Fibroblast of peridontal ligament (primary cell): ENCODE measurements around the gene OSBPL1A.
"Not testable (repeated sequence)": the region's sequence is repeated elsewhere in the genome, so short reads cannot be mapped to it uniquely, and the experiment has no call there.

Experiments
- DNase-seq: peaks from one replicate; pipeline ENCODE4 v3.0.0-alpha.2; 2010; ENCODE audit errors: extremely low read depth

OSBPL1A gene

GRCh38 chr18:24187049-24187448 lies 210.6 kb downstream of the OSBPL1A start:
- no peak for DNase-seq

GRCh38 chr18:24185805-24186204 lies 211.8 kb downstream of the OSBPL1A start:
- DNase-seq, result no peak

- DNase-seq, result no peak
Measured at GRCh38 chr18:24181806-24182205, 215.8 kb downstream of the OSBPL1A start.

- DNase-seq, result no peak
Measured at GRCh38 chr18:24180048-24180447, 217.6 kb downstream of the OSBPL1A start.

- DNase-seq, result no peak
Measured at GRCh38 chr18:24177499-24178133, 220.0 kb downstream of the OSBPL1A start.

- DNase-seq, result peak; percentile 54
Measured at GRCh38 chr18:24176727-24177416, 220.8 kb downstream of the OSBPL1A start.

- no peak for DNase-seq
Measured at GRCh38 chr18:24173997-24174396, 223.6 kb downstream of the OSBPL1A start.

GRCh38 chr18:24170360-24170759 lies 227.3 kb downstream of the OSBPL1A start:
- no peak for DNase-seq

- DNase-seq, result no peak
Measured at GRCh38 chr18:24168496-24168895, 229.1 kb downstream of the OSBPL1A start.

- no peak for DNase-seq
Measured at GRCh38 chr18:24161304-24161703, 236.3 kb downstream of the OSBPL1A start.

- no peak for DNase-seq
Measured at GRCh38 chr18:24160086-24160485, 237.5 kb downstream of the OSBPL1A start.

- no peak for DNase-seq
Measured at GRCh38 chr18:24157855-24158254, 239.8 kb downstream of the OSBPL1A start.

- no peak for DNase-seq
Measured at GRCh38 chr18:24153397-24153796, 244.2 kb downstream of the OSBPL1A start.

GRCh38 chr18:24149591-24149990 lies 248.0 kb downstream of the OSBPL1A start:
- DNase-seq, result not testable (repeated sequence)

- no peak for DNase-seq
Measured at GRCh38 chr18:24142376-24142775, 255.2 kb downstream of the OSBPL1A start.

GRCh38 chr18:24140697-24141096 lies 256.9 kb downstream of the OSBPL1A start:
- no peak for DNase-seq

GRCh38 chr18:24138789-24139616 lies 258.6 kb downstream of the OSBPL1A start, which contains the start of gene CABYR:
TSS of gene CABYR (plus strand) at chr18:24139062. CDS start at chr18:24143115, 4,053 bp downstream.
- peak; percentile 85 for DNase-seq

- DNase-seq, result no peak
Measured at GRCh38 chr18:24138409-24138788, 259.2 kb downstream of the OSBPL1A start.

- DNase-seq, result peak; percentile 64
Measured at GRCh38 chr18:24136967-24137373, 260.7 kb downstream of the OSBPL1A start.

- DNase-seq, result no peak
Measured at GRCh38 chr18:24130494-24130893, 267.1 kb downstream of the OSBPL1A start.

GRCh38 chr18:24128700-24129099 lies 268.9 kb downstream of the OSBPL1A start:
- DNase-seq, result no peak

GRCh38 chr18:24127735-24128134 lies 269.9 kb downstream of the OSBPL1A start:
- no peak for DNase-seq
